ENCODE measurements around the gene DLX1. TPM values are rescaled to one million over a fixed set of nuclear protein-coding genes. Genes with fewer than 3 reads are reported as not detected.

Gene DLX1
- total RNA-seq, 1 experiment from 2014 or later = 0.87 TPM

GRCh38 chr2:172114579-172114978 lies 29.3 kb downstream of the DLX1 start:
- H3K27me3 ChIP-seq (ENCODE audit: insufficient read depth, low read depth) = no peaks in the 10 kb centered on the region
- ChIA-PET CTCF (no interaction called here), POLR2A (ENCODE audit: unreplicated experiment) (no interaction called here)
- peaks cover 13% of the 10 kb centered on the region for H3K4me1 ChIP-seq (replicated peaks; ENCODE audit: insufficient read depth)
- no peaks in the 10 kb centered on the region for H3K79me2 ChIP-seq (ENCODE audit: low read depth)
- no peak overlapping the region for H2AFZ ChIP-seq
- no peak overlapping the region for H3K27ac ChIP-seq
- DNase-seq = no peak
- H3K9me3 ChIP-seq (ENCODE audit: insufficient read depth, low read depth) = no peaks in the 10 kb centered on the region
- no peaks in the 10 kb centered on the region for H3K36me3 ChIP-seq (ENCODE audit: low read depth)
- no peaks in the 10 kb centered on the region for H3K9me2 ChIP-seq (ENCODE audit: insufficient read depth)
- no peak for TF ChIP-seq EZH2 (IDR thresholded peaks at IDR 0.05; ENCODE audit: low read depth)
- no peak overlapping the region for H3K4me3 ChIP-seq
- BruUV-seq (replicated peaks) = no TSS peak
- H4K20me1 ChIP-seq (ENCODE audit: insufficient read depth) = no peaks in the 10 kb centered on the region
- intact Hi-C loops (cut with micrococcal nuclease; ENCODE audit: unreplicated experiment) = no loop called here
- no peak overlapping the region for H3K4me2 ChIP-seq
- H3F3A ChIP-seq (ENCODE audit: insufficient read depth, low read depth) = peaks cover 11% of the 10 kb centered on the region

GRCh38 chr2:172116107-172116506 lies 30.8 kb downstream of the DLX1 start:
- intact Hi-C loops (cut with micrococcal nuclease; ENCODE audit: unreplicated experiment) = no loop called here
- H3K4me3 ChIP-seq = no peak overlapping the region
- no TSS peak for BruUV-seq (replicated peaks)
- no peak overlapping the region for H3K4me2 ChIP-seq
- H3K27ac ChIP-seq = no peak overlapping the region
- TF ChIP-seq, protein P1, sequence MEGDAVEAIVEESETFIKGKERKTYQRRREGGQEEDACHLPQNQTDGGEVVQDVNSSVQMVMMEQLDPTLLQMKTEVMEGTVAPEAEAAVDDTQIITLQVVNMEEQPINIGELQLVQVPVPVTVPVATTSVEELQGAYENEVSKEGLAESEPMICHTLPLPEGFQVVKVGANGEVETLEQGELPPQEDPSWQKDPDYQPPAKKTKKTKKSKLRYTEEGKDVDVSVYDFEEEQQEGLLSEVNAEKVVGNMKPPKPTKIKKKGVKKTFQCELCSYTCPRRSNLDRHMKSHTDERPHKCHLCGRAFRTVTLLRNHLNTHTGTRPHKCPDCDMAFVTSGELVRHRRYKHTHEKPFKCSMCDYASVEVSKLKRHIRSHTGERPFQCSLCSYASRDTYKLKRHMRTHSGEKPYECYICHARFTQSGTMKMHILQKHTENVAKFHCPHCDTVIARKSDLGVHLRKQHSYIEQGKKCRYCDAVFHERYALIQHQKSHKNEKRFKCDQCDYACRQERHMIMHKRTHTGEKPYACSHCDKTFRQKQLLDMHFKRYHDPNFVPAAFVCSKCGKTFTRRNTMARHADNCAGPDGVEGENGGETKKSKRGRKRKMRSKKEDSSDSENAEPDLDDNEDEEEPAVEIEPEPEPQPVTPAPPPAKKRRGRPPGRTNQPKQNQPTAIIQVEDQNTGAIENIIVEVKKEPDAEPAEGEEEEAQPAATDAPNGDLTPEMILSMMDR (conservative IDR thresholded peaks at IDR 0.05) = no peak
- no peak for TF ChIP-seq EZH2 (IDR thresholded peaks at IDR 0.05; ENCODE audit: low read depth)
- ChIA-PET CTCF (interaction anchor here (0.6 to 0.9 kb wide), 3 partner anchors 11 to 1872 kb away, joined by 4 to 7 read pairs (median 4); no protein-coding TSS in a partner anchor), POLR2A (ENCODE audit: unreplicated experiment) (interaction anchor here (0.5 to 0.6 kb wide), 2 partner anchors 132 to 134 kb away, joined by 4 read pairs; no protein-coding TSS in a partner anchor)
- no peaks in the 10 kb centered on the region for H3K36me3 ChIP-seq (ENCODE audit: low read depth)
- no peaks in the 10 kb centered on the region for H3K9me3 ChIP-seq (ENCODE audit: insufficient read depth, low read depth)
- H3K27me3 ChIP-seq (ENCODE audit: insufficient read depth, low read depth) = no peaks in the 10 kb centered on the region
- no peak for DNase-seq
- H4K20me1 ChIP-seq (ENCODE audit: insufficient read depth) = no peaks in the 10 kb centered on the region
- H3K4me1 ChIP-seq (replicated peaks; ENCODE audit: insufficient read depth) = peaks cover 28% of the 10 kb centered on the region
- H3K9me2 ChIP-seq (ENCODE audit: insufficient read depth) = no peaks in the 10 kb centered on the region
- H2AFZ ChIP-seq = no peak overlapping the region; the same call in 1 of the 2 replicates
- H3K79me2 ChIP-seq (ENCODE audit: low read depth) = no peaks in the 10 kb centered on the region
- peaks cover 25% of the 10 kb centered on the region for H3F3A ChIP-seq (ENCODE audit: insufficient read depth, low read depth)

- intact Hi-C loops (cut with micrococcal nuclease; ENCODE audit: unreplicated experiment) = no loop called here
- no peaks in the 10 kb centered on the region for H3K79me2 ChIP-seq (ENCODE audit: low read depth)
- no peaks in the 10 kb centered on the region for H3K9me3 ChIP-seq (ENCODE audit: insufficient read depth, low read depth)
- no peaks in the 10 kb centered on the region for H3K27me3 ChIP-seq (ENCODE audit: insufficient read depth, low read depth)
- BruUV-seq (replicated peaks) = no TSS peak
- DNase-seq = peak in 1 of 2 experiments; percentile 98
- no peaks in the 10 kb centered on the region for H3K36me3 ChIP-seq (ENCODE audit: low read depth)
- H3K4me1 ChIP-seq (replicated peaks; ENCODE audit: insufficient read depth) = peaks cover 43% of the 10 kb centered on the region
- ChIA-PET POLR2A (ENCODE audit: unreplicated experiment) (interaction anchor here (0.7 kb wide), 1 partner anchor 113 kb away, joined by 4 read pairs; no protein-coding TSS in a partner anchor), CTCF (interaction anchor here (0.6 kb wide), 1 partner anchor 25 kb away, joined by 3 read pairs; no protein-coding TSS in a partner anchor)
- peak overlapping the region; percentile 58 for H3K4me2 ChIP-seq
- H4K20me1 ChIP-seq (ENCODE audit: insufficient read depth) = no peaks in the 10 kb centered on the region
- H3K4me3 ChIP-seq = peak overlapping the region; percentile 1; the same call in 1 of the 2 replicates
- peaks cover 38% of the 10 kb centered on the region for H3F3A ChIP-seq (ENCODE audit: insufficient read depth, low read depth)
- no peaks in the 10 kb centered on the region for H3K9me2 ChIP-seq (ENCODE audit: insufficient read depth)
- no peak for TF ChIP-seq EZH2 (IDR thresholded peaks at IDR 0.05; ENCODE audit: low read depth)
- TF ChIP-seq, protein P1 (conservative IDR thresholded peaks at IDR 0.05) = no peak
- H3K27ac ChIP-seq = peak overlapping the region; percentile 88
- peak overlapping the region; percentile 19 for H2AFZ ChIP-seq
Measured at GRCh38 chr2:172119089-172119488, 33.8 kb downstream of the DLX1 start.

Data from PC-9 (cell line).